K562 (cell line): ENCODE data around the gene SLC6A1. TPM values are rescaled to one million over a fixed set of nuclear protein-coding genes. Genes with fewer than 3 reads are reported as not detected.

ENCODE experiments used
- ATAC-seq: fragments of 200-7000 bp; cut with Tn5 transposase; 3 replicates; pipeline ENCODE4 v1.9.1; 2020; ENCODE audit warnings: moderate library complexity
- BruUV-seq: library from RNA; stranded (reverse); fragments of 400-500 nt; replicated peaks from 2 replicates; lab custom pipeline; 2021; lab: Mats Ljungman, UMichigan
- CTCF ChIA-PET: fragments of 300-600 bp; formaldehyde crosslinking; extraction: SDS; loops from one replicate; lab custom pipeline; 2021; ENCODE audit warnings: low intra/inter-chr PET ratio; lab: Yijun Ruan, JAX
- POLR2A ChIA-PET: fragments of 300-600, 350-650 bp; sonication (Branson Sonifier 250); formaldehyde crosslinking; extraction: SDS; loops from one replicate; lab custom pipeline; 2021; ENCODE audit warnings: antibody characterized with exemption, inconsistent platforms; lab: Yijun Ruan, JAX
- DNase-seq, 4 experiments: peaks; one replicate each; pipeline versions ENCODE4 v3.0.0 to v3.0.0-alpha.2; 2011 to 2018; ENCODE audit warnings: low spot score in 3 of 4, mixed read lengths in 3 of 4; ENCODE audit errors: extremely low read depth in 1 of 4
- FAIRE-seq: peaks from 2 replicates; lab custom pipeline; 2011; peaks lifted over from hg19 to GRCh38; lab: Jason Lieb, UNC
- H2AFZ ChIP-seq: 2 replicates; pipeline ENCODE4 v1.6.0; 2011; ENCODE audit warnings: low read depth, low read length, control low read depth, inconsistent platforms
- H3K27ac ChIP-seq: fragments of 200-600 bp; 3 replicates; pipeline ENCODE4 v1.8.0; 2011; ENCODE audit warnings: low read depth, mild to moderate bottlenecking, control low read depth, inconsistent platforms, low read length, moderate library complexity, mixed read lengths; ENCODE audit errors: extremely low read depth
- H3K27me3 ChIP-seq, 2 experiments: fragments of 300-600 bp in 1 of 2; 2 replicates in 1 of 2; 3 replicates in 1 of 2; pipeline versions ENCODE4 v1.6.0 to v1.8.0; 2011; ENCODE audit warnings: inconsistent platforms in 2 of 2, low read length in 2 of 2, mild to moderate bottlenecking in 1 of 2, mixed read lengths in 1 of 2, moderate library complexity in 1 of 2; ENCODE audit not compliant: control insufficient read depth in 2 of 2, insufficient read depth in 2 of 2
- H3K36me3 ChIP-seq: fragments of 300-600 bp; 3 replicates; pipeline ENCODE4 v1.8.0; 2011; ENCODE audit warnings: mild to moderate bottlenecking, low read length, inconsistent platforms; ENCODE audit not compliant: control insufficient read depth, insufficient read depth
- H3K4me1 ChIP-seq, 2 experiments: fragments of 200-600 bp in 1 of 2; replicated peaks in 1 of 2; 2 replicates in 1 of 2; 3 replicates in 1 of 2; pipeline versions ENCODE4 v1.5.1 to v1.8.0; 2011; ENCODE audit warnings: inconsistent platforms in 2 of 2, low read length in 2 of 2, mild to moderate bottlenecking in 1 of 2, mixed read lengths in 1 of 2, moderate library complexity in 1 of 2; ENCODE audit not compliant: control insufficient read depth in 2 of 2, insufficient read depth in 2 of 2
- H3K4me2 ChIP-seq: 2 replicates; pipeline ENCODE4 v1.6.1; 2011; ENCODE audit warnings: low read length, control low read depth, inconsistent platforms, mixed read lengths; ENCODE audit not compliant: insufficient read depth
- H3K4me3 ChIP-seq: fragments of 200-600 bp; sonication (generic), shearing (Covaris generic); 2 replicates; pipeline ENCODE4 v1.5.1; 2016; ENCODE audit warnings: control low read depth, inconsistent platforms
- H3K79me2 ChIP-seq: fragments of 200-600 bp; 3 replicates; pipeline ENCODE4 v1.8.0; 2011; ENCODE audit warnings: low read length, inconsistent platforms; ENCODE audit not compliant: control insufficient read depth, insufficient read depth
- H3K9ac ChIP-seq, 2 experiments: 2 replicates each; pipeline versions ENCODE4 v1.6.0 to v1.6.1; 2011; ENCODE audit warnings: low read depth in 2 of 2, low read length in 2 of 2, control low read depth in 1 of 2, inconsistent platforms in 1 of 2, mild to moderate bottlenecking in 1 of 2, mixed read lengths in 1 of 2; ENCODE audit not compliant: insufficient read depth in 1 of 2
- H3K9me1 ChIP-seq: one replicate; pipeline ENCODE4 v1.6.0; 2011; ENCODE audit warnings: inconsistent platforms, mild to moderate bottlenecking, low read length, moderate library complexity; ENCODE audit not compliant: control insufficient read depth, insufficient read depth
- H3K9me3 ChIP-seq: replicated peaks from 2 replicates; pipeline ENCODE4 v1.5.1; 2011; ENCODE audit warnings: low read depth, low read length, inconsistent platforms; ENCODE audit not compliant: control insufficient read depth, insufficient read depth
- H4K20me1 ChIP-seq: replicated peaks from 2 replicates; pipeline ENCODE4 v1.6.1; 2011; ENCODE audit warnings: low read length, inconsistent platforms, mixed read lengths; ENCODE audit not compliant: control insufficient read depth, insufficient read depth
- NKRF ChIP-seq: fragments of 450-650 bp; IDR thresholded peaks from 2 replicates; pipeline ENCODE4 v1.6.1; 2016; ENCODE audit warnings: borderline replicate concordance
- WGBS: fragments of 100-300 bp; shearing (Covaris generic); methylation state at CpG from one replicate; pipeline ENCODE4 v1.1.6; 2016; ENCODE audit warnings: low coverage, mixed read lengths; ENCODE audit not compliant: insufficient coverage; ENCODE audit errors: missing lambda C conversion rate; 5-methylcytosine and 5-hydroxymethylcytosine counted together
- in situ Hi-C: fragments of 300-500 bp; cut with MboI; formaldehyde crosslinking; loops from 4 replicates; pipeline ENCODE4 v1.15.0; 2018; ENCODE audit warnings: inconsistent platforms, mixed read lengths
- intact Hi-C: fragments of 100-400 bp; cut with micrococcal nuclease; formaldehyde crosslinking; loops from 2 replicates; pipeline ENCODE4 v1.14.2; 2022
- polyA plus RNA-seq, 8 experiments: library from polyadenylated mRNA; depleted of rRNA in 4 of 8; stranded (reverse) in 5 of 8; unstranded in 3 of 8; fragments of >200 nt; fragmentation: Nextera tagmentation in 2 of 8; fragmentation: Illumina TruSeq in 1 of 8; extraction: Ambion mirVana in 2 of 8; extraction: Trizol in 1 of 8; gene quantifications; 2 replicates each; pipeline versions ENCODE4 v1.2.1 to v1.2.3, GENCODE V29; 2011 to 2014; ENCODE audit warnings: inconsistent platforms in 1 of 8, missing spikeins in 1 of 8
- total RNA-seq, 7 experiments: library from RNA; depleted of rRNA in 6 of 7; stranded (reverse); fragments of >200 nt in 6 of 7; fragmentation: Illumina TruSeq in 2 of 7; extraction: Trizol in 2 of 7; gene quantifications; 2 replicates each; pipeline versions ENCODE4 v1.2.1 to v1.2.3, GENCODE V29; 2011 to 2021; ENCODE audit warnings: low replicate concordance in 1 of 7

SLC6A1 gene
- total and polyA plus RNA-seq, 9 of the 15 experiments (the other 6 are each of a cell fraction or from before 2014, with no cell fraction given) = not detected

- intact Hi-C loops (loop anchor here (5.0 kb wide), 1 partner anchor 152 kb away; no protein-coding TSS in a partner anchor), in situ Hi-C loops (loop anchor here (5.0 kb wide), 1 partner anchor 103 kb away; no protein-coding TSS in a partner anchor)
- Histone ChIP-seq H3K9ac (no peak overlapping the region), H3K27ac (no peak overlapping the region), H3K27me3 (peaks cover 12 to 49% of the 10 kb centered on the region in 2 experiments; a peak in 4 of 5 replicates), H3K9me1 (no peaks in the 10 kb centered on the region), H3K4me3 (no peak overlapping the region), H3K9me3 (no peaks in the 10 kb centered on the region), H4K20me1 (0 out of 2 replicates have a peak, but pooled peaks cover 8% of the 10 kb centered on the region), H3K36me3 (no peaks in the 10 kb centered on the region), H2AFZ (no peak overlapping the region), H3K4me1 (no peaks in the 10 kb centered on the region), H3K4me2 (no peak overlapping the region), H3K79me2 (no peaks in the 10 kb centered on the region)
- ATAC-seq = no peak
- DNase-seq = no peak
- ChIA-PET CTCF (interaction anchor here (0.7 kb wide), 1 partner anchor 271 kb away, joined by 3 read pairs; no protein-coding TSS in a partner anchor), POLR2A (interaction anchor here (0.6 kb wide), 1 partner anchor 294 kb away, joined by 4 read pairs; no protein-coding TSS in a partner anchor)
- WGBS = 2% methylated on average over 17 of the region's 17 CpGs
- no peak for TF ChIP-seq NKRF
- FAIRE-seq = no peak
- no TSS peak for BruUV-seq
Measured at GRCh38 chr3:11054739-11055438, 62.3 kb downstream of the SLC6A1 start.
